ENCODE data around the gene GABRD.

GRCh38 chr1:1987142-1987510, 32.0 kb upstream of the GABRD start:
- TF ChIP-seq, protein P1, sequence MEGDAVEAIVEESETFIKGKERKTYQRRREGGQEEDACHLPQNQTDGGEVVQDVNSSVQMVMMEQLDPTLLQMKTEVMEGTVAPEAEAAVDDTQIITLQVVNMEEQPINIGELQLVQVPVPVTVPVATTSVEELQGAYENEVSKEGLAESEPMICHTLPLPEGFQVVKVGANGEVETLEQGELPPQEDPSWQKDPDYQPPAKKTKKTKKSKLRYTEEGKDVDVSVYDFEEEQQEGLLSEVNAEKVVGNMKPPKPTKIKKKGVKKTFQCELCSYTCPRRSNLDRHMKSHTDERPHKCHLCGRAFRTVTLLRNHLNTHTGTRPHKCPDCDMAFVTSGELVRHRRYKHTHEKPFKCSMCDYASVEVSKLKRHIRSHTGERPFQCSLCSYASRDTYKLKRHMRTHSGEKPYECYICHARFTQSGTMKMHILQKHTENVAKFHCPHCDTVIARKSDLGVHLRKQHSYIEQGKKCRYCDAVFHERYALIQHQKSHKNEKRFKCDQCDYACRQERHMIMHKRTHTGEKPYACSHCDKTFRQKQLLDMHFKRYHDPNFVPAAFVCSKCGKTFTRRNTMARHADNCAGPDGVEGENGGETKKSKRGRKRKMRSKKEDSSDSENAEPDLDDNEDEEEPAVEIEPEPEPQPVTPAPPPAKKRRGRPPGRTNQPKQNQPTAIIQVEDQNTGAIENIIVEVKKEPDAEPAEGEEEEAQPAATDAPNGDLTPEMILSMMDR (IDR thresholded peaks at IDR 0.05): no peak
- TF ChIP-seq POLR2A (IDR thresholded peaks at IDR 0.05): no peak

Measured in vagina (tissue), 2 donors.